Effector memory CD8-positive, alpha-beta T cell (primary cell): Measurements from ENCODE around the gene SCCPDH.

Experiments
- ATAC-seq: fragments of 150-1000 bp; cut with Tn5 transposase; replicated peaks from 2 replicates; pipeline ENCODE4 v1.10.0; 2021; ENCODE audit warnings: mild to moderate bottlenecking, moderate library complexity
- DNase-seq, 3 experiments: peaks; one replicate each; pipeline ENCODE4 v3.0.0; 2021
- H3K27ac Mint-ChIP-seq, 2 donors: one replicate each; pipeline ENCODE4 v1.8.0; 2022; ENCODE audit warnings: mild to moderate bottlenecking in 2 of 2, mixed read lengths in 2 of 2, moderate library complexity in 2 of 2
- H3K27me3 Mint-ChIP-seq, 2 donors: one replicate each; pipeline ENCODE4 v1.8.0; 2022; ENCODE audit warnings: mixed read lengths in 2 of 2
- H3K36me3 Mint-ChIP-seq: one replicate; pipeline ENCODE4 v1.8.0; 2022; ENCODE audit warnings: mild to moderate bottlenecking, moderate library complexity, mixed read lengths; ENCODE audit not compliant: insufficient read depth
- H3K4me1 Mint-ChIP-seq, 2 donors: one replicate each; pipeline ENCODE4 v1.8.0; 2022; ENCODE audit warnings: low read depth in 2 of 2, mixed read lengths in 2 of 2
- H3K4me3 Mint-ChIP-seq, 2 donors: one replicate each; pipeline ENCODE4 v1.8.0; 2022; ENCODE audit warnings: mild to moderate bottlenecking in 2 of 2, mixed read lengths in 2 of 2, moderate library complexity in 2 of 2
- H3K9me3 Mint-ChIP-seq, 2 donors: one replicate each; pipeline ENCODE4 v1.8.0; 2022; ENCODE audit warnings: mixed read lengths in 2 of 2

The SCCPDH gene

DNA sequence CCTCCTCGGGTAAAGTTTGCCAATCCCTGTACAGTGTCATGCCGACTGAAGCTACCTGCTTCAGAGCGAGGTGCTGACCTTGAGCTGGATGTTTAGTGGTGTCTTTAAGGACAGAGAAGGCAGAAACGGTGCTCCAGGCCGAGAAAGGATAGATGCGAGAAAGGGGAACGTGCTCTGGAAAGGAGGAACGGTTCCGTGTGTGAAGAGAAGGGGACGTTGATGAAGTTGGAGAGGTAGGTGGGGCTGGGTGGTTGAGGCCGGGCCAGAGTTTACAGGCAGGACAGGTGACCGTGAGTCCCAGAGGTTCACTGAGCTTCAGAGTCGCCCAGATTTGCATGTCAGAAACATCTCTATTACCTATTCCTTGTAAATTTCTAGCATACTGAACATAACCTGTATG, 90.7 kb downstream of the SCCPDH start:
- H3K9me3 Mint-ChIP-seq, result peaks cover 0 to 11% of the 10 kb centered on the region in 2 donors
- H3K36me3 Mint-ChIP-seq, result peaks cover 7% of the 10 kb centered on the region
- peaks cover 0 to 2% of the 10 kb centered on the region in 2 donors for H3K4me1 Mint-ChIP-seq
- ATAC-seq (no peak), DNase-seq (no peak)
- H3K27ac Mint-ChIP-seq, result no peak overlapping the region
- peaks cover 31 to 40% of the 10 kb centered on the region in 2 donors for H3K27me3 Mint-ChIP-seq
- H3K4me3 Mint-ChIP-seq, result no peak overlapping the region

- ATAC-seq (no peak), DNase-seq (no peak)
- peaks cover 31 to 44% of the 10 kb centered on the region in 2 donors for H3K27me3 Mint-ChIP-seq
- H3K4me3 Mint-ChIP-seq, result no peak overlapping the region
- H3K36me3 Mint-ChIP-seq, result peaks cover 7% of the 10 kb centered on the region
- H3K4me1 Mint-ChIP-seq, result peaks cover 0 to 6% of the 10 kb centered on the region in 2 donors
- peaks cover 0 to 11% of the 10 kb centered on the region in 2 donors for H3K9me3 Mint-ChIP-seq
- H3K27ac Mint-ChIP-seq, result no peak overlapping the region
Measured at GRCh38 chr1:246815693-246816270, 91.6 kb downstream of the SCCPDH start.
